GM18951 (cell line): ENCODE results near the gene PMPCA.

ENCODE experiments used
- POLR2A ChIP-seq: IDR thresholded peaks from 4 replicates; pipeline ENCODE4 v1.6.1; 2011; ENCODE audit warnings: mild to moderate bottlenecking; ENCODE audit not compliant: insufficient read length, insufficient read depth; ENCODE audit errors: extremely low read depth
- in situ Hi-C: fragments of 300-500 bp; cut with MboI; formaldehyde crosslinking; loops from one replicate; pipeline ENCODE4 v1.12.0; 2022; ENCODE audit warnings: low sequenced_read_pairs, mixed read lengths, inconsistent platforms; ENCODE audit not compliant: unreplicated experiment

The PMPCA gene

GRCh38 chr9:136392538-136393449 is 17.7 kb upstream of the PMPCA start:
- in situ Hi-C loops: no loop called here
- TF ChIP-seq POLR2A: no peak

- no peak for TF ChIP-seq POLR2A
- in situ Hi-C loops: no loop called here
These were observed 16.9 kb upstream of the PMPCA start for GRCh38 chr9:136393531-136393930.

DNA sequence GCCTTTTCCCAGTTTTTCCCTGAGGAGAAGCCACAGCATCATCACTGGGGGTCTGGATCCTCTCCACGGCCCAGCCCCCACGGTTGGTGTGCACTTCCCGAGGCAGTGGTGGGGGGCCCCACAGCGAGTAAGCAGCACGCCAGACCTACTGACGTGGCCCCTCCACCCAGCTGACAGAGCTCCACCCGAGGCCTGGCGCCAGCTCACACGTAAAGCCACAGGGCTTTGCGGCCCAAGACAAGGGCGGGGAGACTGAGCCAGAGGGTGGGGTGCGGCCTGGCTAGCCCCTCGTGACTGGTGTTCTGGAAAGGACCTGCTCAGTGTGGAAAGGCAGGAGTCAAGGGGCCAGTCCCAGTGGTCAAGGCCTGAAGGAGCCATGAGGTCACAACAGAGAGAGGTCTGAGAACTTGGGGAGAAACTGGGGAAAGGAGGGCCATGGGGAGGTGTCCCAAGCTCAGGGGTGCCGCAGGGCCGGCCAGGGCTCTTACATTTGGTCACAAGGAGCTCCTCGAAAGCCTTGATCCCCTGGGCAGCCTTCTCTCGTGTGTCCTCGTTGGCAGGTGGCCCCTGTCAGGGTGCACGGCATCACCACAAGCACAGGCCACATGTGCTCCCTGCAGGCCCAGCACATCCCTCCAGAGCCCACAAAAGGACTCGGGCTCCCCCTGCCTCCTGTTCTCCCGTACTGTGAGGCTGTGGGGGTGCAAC is 16.0 kb upstream of the PMPCA start:
- TF ChIP-seq POLR2A: no peak

GRCh38 chr9:136395020-136395340 is 15.5 kb upstream of the PMPCA start:
- in situ Hi-C loops: no loop called here
- no peak for TF ChIP-seq POLR2A

More for the DNA sequence above, 16.0 kb upstream of the PMPCA start:
- in situ Hi-C loops: no loop called here

DNA sequence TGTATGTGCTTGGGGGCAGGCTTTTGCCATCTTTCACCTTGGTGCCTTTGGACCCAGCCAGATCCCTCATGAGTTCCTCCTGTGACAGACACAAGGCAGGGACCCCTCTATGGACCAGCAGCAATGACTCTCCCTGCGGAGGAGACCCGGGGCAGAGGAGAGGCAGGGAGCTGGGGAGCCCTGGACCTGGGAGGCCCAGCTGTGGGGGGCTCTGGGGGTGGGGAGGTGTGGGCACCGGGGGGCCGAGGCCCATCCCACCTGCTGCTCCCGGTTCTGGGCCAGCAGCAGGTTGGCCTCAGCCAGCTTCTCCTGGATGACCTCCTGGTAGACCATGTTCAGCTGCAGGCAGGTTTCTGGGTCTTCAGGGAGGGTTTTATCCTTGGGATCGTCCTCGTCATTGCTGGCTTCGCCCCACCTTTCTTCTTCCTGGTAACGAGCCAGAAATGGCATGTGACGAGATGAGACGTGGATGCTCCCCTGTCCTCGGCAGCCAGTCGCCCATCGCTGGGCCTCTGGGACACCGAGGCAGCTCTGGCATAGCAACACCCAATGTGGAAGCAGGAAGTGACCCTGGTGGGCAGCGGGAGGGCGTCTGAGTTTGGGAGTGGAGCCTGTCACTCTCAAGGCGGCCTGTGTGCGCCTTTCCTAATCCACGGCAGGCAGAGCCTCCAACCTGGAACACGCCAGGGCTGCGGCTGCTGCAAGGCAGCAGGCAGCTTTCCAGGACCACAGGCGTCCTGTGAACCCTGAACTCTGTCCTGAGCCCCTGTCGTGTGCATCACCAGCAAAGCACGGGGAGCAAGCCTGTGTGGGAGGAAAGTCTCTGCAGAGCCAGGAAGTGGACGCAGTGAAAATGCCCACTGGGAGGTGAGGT is 14.9 kb upstream of the PMPCA start:
- TF ChIP-seq POLR2A: no peak
- in situ Hi-C loops: no loop called here

DNA sequence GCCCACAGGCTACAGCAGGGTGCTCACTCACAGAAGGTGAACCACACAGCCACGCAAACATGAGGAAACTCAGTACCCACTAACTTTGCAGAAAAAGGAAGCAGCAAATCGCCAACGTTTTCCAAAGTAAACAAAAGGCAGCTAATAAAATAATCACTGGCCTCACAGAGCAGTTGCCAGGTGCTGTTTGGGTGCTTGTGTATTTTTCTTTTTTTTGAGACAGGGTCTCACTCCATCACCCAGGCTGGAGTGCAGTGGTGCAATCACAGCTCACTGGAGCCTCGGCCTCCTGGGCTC is 14.3 kb upstream of the PMPCA start:
- in situ Hi-C loops: no loop called here
- TF ChIP-seq POLR2A: no peak

- in situ Hi-C loops: no loop called here
These were observed 12.8 kb upstream of the PMPCA start for GRCh38 chr9:136397643-136398042.

GRCh38 chr9:136398286-136398685 is 12.2 kb upstream of the PMPCA start:
- in situ Hi-C loops: no loop called here
- no peak for TF ChIP-seq POLR2A

More at GRCh38 chr9:136397643-136398042, 12.8 kb upstream of the PMPCA start:
- TF ChIP-seq POLR2A: no peak

GRCh38 chr9:136399176-136400037 is 11.1 kb upstream of the PMPCA start:
- in situ Hi-C loops: no loop called here
- TF ChIP-seq POLR2A: no peak

DNA sequence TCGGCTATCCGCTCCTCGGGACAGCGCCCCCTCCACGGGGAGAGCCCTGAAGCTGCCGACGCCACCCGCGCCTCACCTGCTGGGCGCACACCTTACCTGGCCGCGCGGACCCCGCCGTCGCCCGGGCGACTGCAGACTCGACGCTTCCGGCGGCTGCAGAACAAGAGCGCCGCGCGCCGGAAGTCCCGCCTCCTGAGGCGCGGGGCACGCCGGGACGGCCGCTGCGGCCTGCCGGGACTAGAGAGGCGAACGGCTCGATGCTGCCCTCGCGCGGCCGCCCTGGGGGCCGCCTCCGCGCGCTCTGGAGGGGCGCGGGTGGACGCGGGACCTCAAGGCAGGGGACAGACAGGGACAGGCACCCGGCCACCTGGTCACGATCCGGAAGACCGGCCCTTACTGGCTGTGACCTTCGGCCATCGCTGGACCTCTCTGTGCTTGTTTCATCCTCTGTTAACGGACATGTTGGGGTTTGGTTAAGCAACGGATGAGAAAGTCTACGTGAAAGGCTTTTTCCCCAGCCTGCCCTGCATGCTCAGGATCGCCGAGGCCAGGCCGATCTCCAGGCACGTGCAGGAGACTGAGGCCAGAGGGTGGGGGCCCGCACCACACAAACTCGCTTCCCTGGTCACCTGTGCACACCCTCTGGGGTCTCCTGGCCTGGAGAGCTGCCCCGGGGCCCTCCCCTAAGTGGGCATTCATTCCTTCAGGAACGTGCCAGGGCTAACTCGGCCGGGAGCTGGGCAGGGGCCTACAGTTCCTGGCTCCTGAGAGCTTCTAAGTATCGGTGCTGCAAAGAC is 10.2 kb upstream of the PMPCA start, which contains the start of gene SNAPC4:
Gene SNAPC4 (minus strand): TSS at position 133 of the 797 bp plus-strand sequence. CDS start 1,742 bp downstream, outside the sequence.
- in situ Hi-C loops: no loop called here
- peak; percentile 91 for TF ChIP-seq POLR2A

DNA sequence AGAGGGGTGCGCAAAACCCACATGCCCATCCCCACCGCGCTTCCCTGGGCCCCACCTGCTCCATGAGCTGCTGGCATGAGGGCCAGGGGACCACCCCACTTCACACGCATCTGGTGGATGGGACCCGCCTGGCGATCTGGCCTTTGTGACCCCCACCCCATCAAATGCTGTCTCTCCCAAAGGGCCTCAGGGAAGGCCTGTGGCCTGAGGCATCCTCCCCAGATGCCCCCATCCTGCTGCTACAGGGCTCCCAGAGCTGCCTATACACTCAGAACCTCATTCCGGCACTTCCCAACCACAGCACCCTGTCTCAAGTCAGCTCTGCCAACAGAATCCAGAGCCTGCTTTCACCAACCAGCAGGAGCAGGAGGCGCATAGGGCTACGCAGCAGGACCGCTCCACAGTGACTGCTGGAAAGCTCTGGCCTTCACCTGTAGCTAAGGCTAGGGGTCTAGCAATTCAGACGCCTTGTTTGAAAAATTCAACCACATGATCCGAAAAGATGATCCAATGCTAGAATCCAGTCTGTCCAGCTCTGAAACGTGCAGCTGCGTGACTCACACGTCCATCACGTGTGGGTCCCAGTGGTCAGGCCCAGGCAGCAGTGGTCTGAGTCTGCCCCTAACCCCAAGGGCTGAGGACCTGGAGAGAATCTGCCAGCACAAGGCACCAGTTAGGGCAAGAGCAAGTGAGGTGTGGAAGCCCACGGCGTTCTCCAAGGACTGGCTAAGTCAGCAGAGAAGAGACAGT is 9.1 kb upstream of the PMPCA start:
- TF ChIP-seq POLR2A: no peak
- in situ Hi-C loops: no loop called here
